ENCODE measurements around the gene TBL1X.

The TBL1X gene

DNA sequence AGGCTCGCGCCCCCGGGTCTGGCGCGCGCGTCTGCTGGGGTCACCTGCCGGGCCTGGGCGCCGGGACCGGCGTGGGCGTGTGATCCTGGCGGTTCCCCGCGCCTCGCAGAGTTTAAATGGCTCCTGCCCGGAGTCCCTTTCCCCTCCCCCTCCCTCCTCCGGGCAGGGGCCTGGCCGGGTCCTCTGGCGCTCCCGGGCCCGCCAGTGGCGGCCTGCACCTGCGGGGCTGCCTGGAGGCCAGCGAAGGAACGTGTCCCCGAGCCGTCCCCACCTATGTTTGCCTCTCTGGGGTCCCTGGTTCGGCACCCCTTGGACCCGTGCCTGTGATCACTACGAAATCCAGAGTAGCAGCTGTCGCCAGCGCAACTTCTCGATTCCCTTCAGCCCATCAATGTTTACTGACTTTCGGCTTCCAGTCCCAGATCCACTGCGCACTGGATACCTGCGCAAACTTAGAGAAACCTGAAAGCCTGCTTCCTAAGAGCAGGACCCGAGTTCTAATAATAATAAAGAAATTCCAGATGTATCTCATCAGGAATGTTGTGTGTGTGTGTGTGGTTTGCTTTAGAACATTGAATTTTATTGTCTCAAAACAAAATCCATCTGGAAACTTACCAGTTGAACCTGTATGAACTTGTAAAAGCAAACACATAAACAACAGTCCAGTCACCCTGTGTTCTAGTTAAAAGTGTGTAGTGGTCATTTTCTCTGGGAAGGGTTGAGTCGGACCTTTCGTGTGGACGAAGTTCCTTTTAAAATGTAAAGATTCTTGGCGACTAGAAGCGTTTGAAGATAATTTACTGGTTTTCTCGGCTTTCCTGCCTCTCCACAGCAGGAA, 322.2 kb downstream of the TBL1X start:
- TF ChIP-seq, protein P1, sequence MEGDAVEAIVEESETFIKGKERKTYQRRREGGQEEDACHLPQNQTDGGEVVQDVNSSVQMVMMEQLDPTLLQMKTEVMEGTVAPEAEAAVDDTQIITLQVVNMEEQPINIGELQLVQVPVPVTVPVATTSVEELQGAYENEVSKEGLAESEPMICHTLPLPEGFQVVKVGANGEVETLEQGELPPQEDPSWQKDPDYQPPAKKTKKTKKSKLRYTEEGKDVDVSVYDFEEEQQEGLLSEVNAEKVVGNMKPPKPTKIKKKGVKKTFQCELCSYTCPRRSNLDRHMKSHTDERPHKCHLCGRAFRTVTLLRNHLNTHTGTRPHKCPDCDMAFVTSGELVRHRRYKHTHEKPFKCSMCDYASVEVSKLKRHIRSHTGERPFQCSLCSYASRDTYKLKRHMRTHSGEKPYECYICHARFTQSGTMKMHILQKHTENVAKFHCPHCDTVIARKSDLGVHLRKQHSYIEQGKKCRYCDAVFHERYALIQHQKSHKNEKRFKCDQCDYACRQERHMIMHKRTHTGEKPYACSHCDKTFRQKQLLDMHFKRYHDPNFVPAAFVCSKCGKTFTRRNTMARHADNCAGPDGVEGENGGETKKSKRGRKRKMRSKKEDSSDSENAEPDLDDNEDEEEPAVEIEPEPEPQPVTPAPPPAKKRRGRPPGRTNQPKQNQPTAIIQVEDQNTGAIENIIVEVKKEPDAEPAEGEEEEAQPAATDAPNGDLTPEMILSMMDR (IDR thresholded peaks at IDR 0.05; ENCODE audit: borderline replicate concordance, control extremely low read depth, extremely low read depth, insufficient read depth, missing control alignments) = no peak
- DNase-seq (ENCODE audit: low spot score) = no peak
- in situ Hi-C loops (cut with MboI; ENCODE audit: low sequenced_read_pairs, unreplicated experiment) = no loop called here

DNA sequence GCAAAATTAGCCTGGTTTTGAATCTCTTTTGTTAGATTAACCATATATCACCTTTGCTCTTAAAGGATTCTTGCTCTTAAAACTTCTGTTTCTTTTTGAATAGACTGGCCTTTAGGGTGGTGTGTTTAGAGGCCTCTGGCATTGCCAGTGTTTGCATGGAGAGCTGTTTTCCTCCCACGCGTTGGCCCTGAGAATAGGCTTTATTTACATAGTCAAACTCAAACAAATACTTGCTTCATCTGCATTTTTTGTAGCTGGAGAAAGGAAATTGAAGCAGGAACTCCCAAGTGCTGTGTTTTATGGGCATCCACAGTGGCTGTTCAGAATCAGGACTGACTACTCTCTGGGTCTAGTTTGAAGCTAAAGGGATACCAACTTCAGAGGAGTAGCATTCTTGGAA, 324.1 kb downstream of the TBL1X start:
- TF ChIP-seq, protein P1 (IDR thresholded peaks at IDR 0.05; ENCODE audit: borderline replicate concordance, control extremely low read depth, extremely low read depth, insufficient read depth, missing control alignments) = no peak
- DNase-seq (ENCODE audit: low spot score) = no peak
- in situ Hi-C loops (cut with MboI; ENCODE audit: low sequenced_read_pairs, unreplicated experiment) = no loop called here

DNA sequence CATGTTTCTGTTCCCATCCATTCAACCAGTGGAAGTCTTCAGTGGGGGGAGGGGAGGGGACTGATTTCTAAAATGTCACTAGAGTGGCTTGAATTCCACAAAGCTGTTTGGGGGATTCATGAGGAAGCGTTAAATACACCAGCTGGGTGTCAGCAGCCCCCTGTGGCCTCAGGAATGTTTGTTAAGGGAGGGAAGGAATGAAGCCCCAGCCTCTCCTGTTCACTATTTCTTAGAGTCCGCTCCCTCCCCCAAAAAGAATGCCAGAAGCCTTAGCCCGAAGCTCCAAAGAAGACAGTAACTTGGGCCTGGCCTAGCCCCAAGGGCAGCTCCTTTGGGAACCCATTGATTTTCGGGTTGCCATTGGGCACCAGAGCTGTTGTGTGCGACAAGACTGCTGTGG, 324.7 kb downstream of the TBL1X start:
- TF ChIP-seq, protein P1 (IDR thresholded peaks at IDR 0.05; ENCODE audit: borderline replicate concordance, control extremely low read depth, extremely low read depth, insufficient read depth, missing control alignments) = no peak
- DNase-seq (ENCODE audit: low spot score) = no peak
- in situ Hi-C loops (cut with MboI; ENCODE audit: low sequenced_read_pairs, unreplicated experiment) = no loop called here
